Activated naive CD4-positive, alpha-beta T cell treated with anti-CD3 and anti-CD28 coated beads for 36 hours (primary cell): ENCODE measurements around the gene FAM184B. TPM values are rescaled to one million over a fixed set of nuclear protein-coding genes. Genes with fewer than 3 reads are reported as not detected.

Experiments
- CTCF ChIA-PET: fragments of 350-600 bp; sonication (Branson Sonifier 250); formaldehyde crosslinking; loops from one replicate; lab custom pipeline; 2021; ENCODE audit warnings: antibody characterized with exemption; lab: Charles Lee
- DNase-seq: peaks from one replicate; pipeline ENCODE4 v3.0.0-alpha.2; 2020
- H3K27ac Mint-ChIP-seq: one replicate; pipeline ENCODE4 v1.8.0; 2021; ENCODE audit warnings: mild to moderate bottlenecking, mixed read lengths
- H3K27me3 Mint-ChIP-seq: one replicate; pipeline ENCODE4 v1.8.0; 2021; ENCODE audit warnings: low read depth, mixed read lengths
- H3K36me3 Mint-ChIP-seq: one replicate; pipeline ENCODE4 v1.8.0; 2021; ENCODE audit warnings: low read depth, mixed read lengths
- H3K4me1 Mint-ChIP-seq: one replicate; pipeline ENCODE4 v1.8.0; 2021; ENCODE audit warnings: low read depth, mixed read lengths
- H3K4me3 Mint-ChIP-seq: one replicate; pipeline ENCODE4 v1.8.0; 2021; ENCODE audit warnings: mild to moderate bottlenecking, moderate library complexity, mixed read lengths
- H3K9me3 Mint-ChIP-seq: one replicate; pipeline ENCODE4 v1.8.0; 2021; ENCODE audit warnings: mixed read lengths
- intact Hi-C: fragments of 100-400 bp; cut with micrococcal nuclease; formaldehyde crosslinking; loops from one replicate; pipeline ENCODE4 v1.15.1; 2023
- total RNA-seq, 2 experiments: library from RNA; stranded (reverse); gene quantifications; one replicate each; pipeline ENCODE4 v1.2.3, GENCODE V29; 2021

FAM184B gene
- total RNA-seq, 2 experiments from 2014 or later, result not detected

DNA sequence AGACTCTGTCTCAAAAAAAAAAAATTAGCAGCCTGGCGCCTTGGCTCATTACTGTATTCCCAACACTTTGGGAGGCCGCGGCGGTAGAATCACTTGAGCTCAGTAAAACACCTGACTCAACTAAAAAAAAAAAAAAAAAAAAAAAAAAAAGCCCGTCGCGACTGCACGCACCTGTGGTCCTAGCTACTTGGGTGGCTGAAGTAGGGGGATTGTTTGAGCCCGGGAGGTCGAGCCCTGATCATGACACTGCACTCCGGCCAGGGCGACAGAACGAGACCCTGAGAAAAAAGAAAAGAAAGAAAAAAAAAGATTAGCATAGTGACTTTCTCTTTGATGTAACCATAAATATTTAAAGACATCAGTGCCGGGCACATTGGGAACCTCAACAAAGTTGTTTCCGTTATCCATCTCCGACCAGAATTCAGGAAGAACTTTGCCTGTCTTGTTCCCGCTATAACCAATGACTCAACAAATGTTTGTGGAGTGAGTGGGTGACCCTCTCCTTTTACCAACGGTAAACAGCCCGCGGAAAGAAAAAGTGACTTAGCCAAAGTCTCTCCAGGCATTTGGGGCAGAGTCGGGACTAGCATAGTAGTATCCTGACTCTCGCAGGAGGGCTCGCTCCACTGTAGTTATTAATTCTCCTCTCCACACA, 167.5 kb downstream of the FAM184B start:
- no peaks in the 10 kb centered on the region for H3K27me3 Mint-ChIP-seq
- DNase-seq, result no peak
- H3K4me1 Mint-ChIP-seq, result peaks cover 42% of the 10 kb centered on the region
- CTCF ChIA-PET, result interaction anchor here (0.6 to 3.7 kb wide), 5 partner anchors 23 to 268 kb away, joined by 3 to 19 read pairs (median 4); no protein-coding TSS in a partner anchor
- H3K36me3 Mint-ChIP-seq, result peaks cover 9% of the 10 kb centered on the region
- intact Hi-C loops, result loop anchor here (1.0 to 10.0 kb wide), 7 partner anchors 37 to 1389 kb away; partner anchors contain the start of genes DCAF16, LAP3, NCAPG and QDPR
- H3K4me3 Mint-ChIP-seq, result peak overlapping the region; percentile 98
- H3K9me3 Mint-ChIP-seq, result no peaks in the 10 kb centered on the region
- peak overlapping the region; percentile 85 for H3K27ac Mint-ChIP-seq

GRCh38 chr4:17605236-17605635, 176.2 kb downstream of the FAM184B start:
- Mint-ChIP-seq H3K4me1 (no peaks in the 10 kb centered on the region), H3K4me3 (no peak overlapping the region), H3K9me3 (no peaks in the 10 kb centered on the region), H3K27me3 (no peaks in the 10 kb centered on the region), H3K36me3 (peaks cover 9% of the 10 kb centered on the region), H3K27ac (no peak overlapping the region)
- CTCF ChIA-PET, result no interaction called here
- intact Hi-C loops, result no loop called here
- DNase-seq, result no peak

DNA sequence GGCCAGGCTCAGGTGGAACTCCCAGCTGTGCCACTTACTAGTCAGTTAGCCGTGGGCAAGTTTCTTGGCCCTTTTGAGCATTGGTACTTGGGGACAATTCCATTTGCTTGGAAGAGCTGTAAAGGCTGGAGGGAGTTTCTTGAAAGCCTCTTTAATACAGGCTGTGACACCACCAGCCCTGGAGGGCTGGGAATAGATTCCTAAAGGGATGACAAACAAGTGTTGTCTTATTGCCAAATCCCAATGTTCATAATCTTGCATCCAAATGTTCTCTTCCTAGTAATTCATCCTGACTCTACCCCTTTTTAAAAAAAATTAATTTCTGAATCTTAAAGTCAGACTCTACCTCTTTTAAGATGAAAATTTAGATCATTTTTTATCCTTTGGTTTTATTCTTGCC, 181.6 kb downstream of the FAM184B start:
- Mint-ChIP-seq H3K4me3 (no peak overlapping the region), H3K27me3 (no peaks in the 10 kb centered on the region), H3K27ac (no peak overlapping the region), H3K9me3 (no peaks in the 10 kb centered on the region), H3K36me3 (peaks cover 19% of the 10 kb centered on the region), H3K4me1 (no peaks in the 10 kb centered on the region)
- intact Hi-C loops, result no loop called here
- CTCF ChIA-PET, result no interaction called here
- DNase-seq, result no peak

GRCh38 chr4:17597517-17597916, 183.9 kb downstream of the FAM184B start:
- intact Hi-C loops, result no loop called here
- DNase-seq, result no peak
- Mint-ChIP-seq H3K36me3 (peaks cover 25% of the 10 kb centered on the region), H3K4me3 (no peak overlapping the region), H3K27me3 (no peaks in the 10 kb centered on the region), H3K9me3 (no peaks in the 10 kb centered on the region), H3K4me1 (no peaks in the 10 kb centered on the region), H3K27ac (no peak overlapping the region)
- CTCF ChIA-PET, result interaction anchor here (0.6 to 0.8 kb wide), 2 partner anchors 40 to 48 kb away, joined by 3 to 4 read pairs; no protein-coding TSS in a partner anchor

- Mint-ChIP-seq H3K4me3 (no peak overlapping the region), H3K27ac (no peak overlapping the region), H3K9me3 (no peaks in the 10 kb centered on the region)
These were observed 185.9 kb downstream of the FAM184B start for GRCh38 chr4:17595471-17596005.

GRCh38 chr4:17589355-17589754, 192.1 kb downstream of the FAM184B start:
- CTCF ChIA-PET, result interaction anchor here (0.7 kb wide), 1 partner anchor 1705 kb away, joined by 3 read pairs; no protein-coding TSS in a partner anchor
- intact Hi-C loops, result no loop called here
- Mint-ChIP-seq H3K9me3 (no peaks in the 10 kb centered on the region), H3K36me3 (peaks cover 53% of the 10 kb centered on the region), H3K4me3 (no peak overlapping the region), H3K27ac (no peak overlapping the region), H3K4me1 (peaks cover 4% of the 10 kb centered on the region), H3K27me3 (no peaks in the 10 kb centered on the region)
- DNase-seq, result no peak

More at GRCh38 chr4:17595471-17596005, 185.9 kb downstream of the FAM184B start:
- intact Hi-C loops, result no loop called here
- CTCF ChIA-PET, result interaction anchor here (0.5 to 1.0 kb wide), 2 partner anchors 14 to 238 kb away, joined by 3 to 4 read pairs; no protein-coding TSS in a partner anchor
- Mint-ChIP-seq H3K4me1 (peaks cover 4% of the 10 kb centered on the region), H3K27me3 (no peaks in the 10 kb centered on the region), H3K36me3 (peaks cover 36% of the 10 kb centered on the region)
- DNase-seq, result no peak

DNA sequence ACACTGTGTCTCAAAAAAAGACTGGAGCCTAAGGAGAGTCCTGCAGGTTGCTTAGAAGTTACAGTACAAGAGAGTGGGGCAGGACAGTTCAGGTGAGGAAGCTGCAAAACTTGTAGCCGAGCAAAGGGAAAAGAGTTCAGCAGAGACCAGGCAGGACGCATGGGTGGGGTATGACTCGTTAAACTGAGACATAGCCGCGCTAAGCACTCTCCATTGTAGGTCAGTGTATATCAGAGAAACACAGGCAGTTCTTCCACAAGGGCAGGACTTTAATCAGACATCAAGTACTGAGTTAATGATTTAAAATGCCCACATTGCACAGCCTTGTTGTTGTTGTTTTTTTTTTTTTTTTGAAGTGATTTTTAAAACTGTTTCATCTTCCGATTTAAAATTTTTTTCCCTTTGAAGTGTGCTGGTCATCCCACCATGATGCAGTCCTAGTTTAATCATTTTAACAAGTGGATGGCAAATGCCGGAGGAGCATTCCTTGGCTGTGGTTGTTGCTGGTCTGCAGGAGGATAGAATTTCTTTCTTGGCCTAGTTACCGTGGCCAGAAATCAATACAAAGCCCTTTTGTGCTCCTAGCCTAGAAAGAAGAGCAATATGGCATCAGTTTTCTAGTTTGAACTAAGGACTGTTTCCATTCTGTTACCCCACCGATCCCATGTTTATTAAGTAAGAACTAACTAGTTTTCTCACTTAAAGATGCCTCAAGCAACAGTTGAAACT, 194.2 kb downstream of the FAM184B start:
- no peak overlapping the region for H3K4me3 Mint-ChIP-seq
- H3K9me3 Mint-ChIP-seq, result no peaks in the 10 kb centered on the region
- peaks cover 50% of the 10 kb centered on the region for H3K36me3 Mint-ChIP-seq
- no peak overlapping the region for H3K27ac Mint-ChIP-seq
- intact Hi-C loops, result no loop called here
- DNase-seq, result no peak
- H3K27me3 Mint-ChIP-seq, result no peaks in the 10 kb centered on the region
- CTCF ChIA-PET, result interaction anchor here (0.6 to 0.7 kb wide), 2 partner anchors 19 to 38 kb away, joined by 3 to 4 read pairs; no protein-coding TSS in a partner anchor
- H3K4me1 Mint-ChIP-seq, result peaks cover 3% of the 10 kb centered on the region

- H3K4me1 Mint-ChIP-seq, result peaks cover 3% of the 10 kb centered on the region
- H3K9me3 Mint-ChIP-seq, result no peaks in the 10 kb centered on the region
- H3K27me3 Mint-ChIP-seq, result no peaks in the 10 kb centered on the region
- no peak overlapping the region for H3K4me3 Mint-ChIP-seq
- no peak for DNase-seq
- H3K36me3 Mint-ChIP-seq, result peaks cover 56% of the 10 kb centered on the region
- CTCF ChIA-PET, result no interaction called here
- intact Hi-C loops, result no loop called here
- H3K27ac Mint-ChIP-seq, result no peak overlapping the region
These were observed 196.8 kb downstream of the FAM184B start for GRCh38 chr4:17584521-17585213.

- Mint-ChIP-seq H3K27me3 (no peaks in the 10 kb centered on the region), H3K9me3 (no peaks in the 10 kb centered on the region), H3K27ac (no peak overlapping the region), H3K36me3 (peaks cover 59% of the 10 kb centered on the region), H3K4me3 (no peak overlapping the region), H3K4me1 (peaks cover 9% of the 10 kb centered on the region)
- DNase-seq, result no peak
- CTCF ChIA-PET, result interaction anchor here (0.6 to 1.4 kb wide), 2 partner anchors 35 to 191 kb away, joined by 4 to 6 read pairs; no protein-coding TSS in a partner anchor
- intact Hi-C loops, result no loop called here
These were observed 197.5 kb downstream of the FAM184B start for GRCh38 chr4:17583941-17584340.

GRCh38 chr4:17583276-17583675, 198.1 kb downstream of the FAM184B start:
- Mint-ChIP-seq H3K4me1 (peaks cover 16% of the 10 kb centered on the region), H3K4me3 (no peak overlapping the region), H3K27me3 (no peaks in the 10 kb centered on the region), H3K27ac (no peak overlapping the region), H3K9me3 (no peaks in the 10 kb centered on the region), H3K36me3 (peaks cover 57% of the 10 kb centered on the region)
- CTCF ChIA-PET, result interaction anchor here (0.6 to 1.4 kb wide), 3 partner anchors 34 to 214 kb away, joined by 4 to 6 read pairs (median 5); no protein-coding TSS in a partner anchor
- DNase-seq, result no peak
- intact Hi-C loops, result no loop called here

DNA sequence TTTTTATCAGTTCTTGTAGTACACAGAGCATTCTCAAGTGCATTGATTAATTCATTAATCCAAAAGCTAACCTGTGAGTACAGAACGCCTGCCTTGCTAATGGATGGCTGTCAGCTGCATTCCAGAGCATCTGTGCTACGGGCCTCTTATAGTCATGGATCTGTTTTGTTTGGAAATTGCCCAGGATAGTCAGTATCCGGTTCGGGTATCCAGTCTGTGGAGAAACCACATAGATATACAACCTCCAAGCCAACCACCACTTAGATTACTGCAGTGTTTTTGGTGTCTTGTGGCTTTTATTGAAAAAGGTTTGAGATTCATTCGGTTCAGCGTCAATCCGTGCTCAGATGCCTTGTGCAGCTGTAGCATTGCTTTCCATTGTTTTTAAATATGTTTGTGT, 200.5 kb downstream of the FAM184B start:
- Mint-ChIP-seq H3K36me3 (peaks cover 46% of the 10 kb centered on the region), H3K27ac (no peak overlapping the region)

More for the DNA sequence above, 200.5 kb downstream of the FAM184B start:
- no peak for DNase-seq
- H3K9me3 Mint-ChIP-seq, result no peaks in the 10 kb centered on the region
- intact Hi-C loops, result no loop called here
- H3K4me1 Mint-ChIP-seq, result peaks cover 22% of the 10 kb centered on the region
- CTCF ChIA-PET, result interaction anchor here (1.0 kb wide), 1 partner anchor 32 kb away, joined by 3 read pairs; no protein-coding TSS in a partner anchor
- no peaks in the 10 kb centered on the region for H3K27me3 Mint-ChIP-seq
- H3K4me3 Mint-ChIP-seq, result no peak overlapping the region
